Heart right ventricle (tissue), 16 donors: ENCODE results near the gene DAGLA. TPM values are rescaled to one million over a fixed set of nuclear protein-coding genes. Genes with fewer than 3 reads are reported as not detected.

Experiments used
- ATAC-seq, 8 donors: fragments of 200-7000 bp; cut with Tn5 transposase; one replicate each; pipeline ENCODE4 v1.9.1; 2020; ENCODE audit warnings: mild to moderate bottlenecking in 8 of 8, moderate library complexity in 8 of 8, moderate number of reproducible peaks in 1 of 8
- DNase-seq, 2 donors: peaks; one replicate each; pipeline ENCODE4 v3.0.0-alpha.2; 2020
- H3K27ac ChIP-seq, 10 donors: fragments of 200-600 bp; sonication (generic) in 2 of 10; one replicate each; pipeline versions ENCODE4 v1.5.0 to v1.8.0; 2020 to 2022; ENCODE audit warnings: mild to moderate bottlenecking in 3 of 10
- H3K27me3 ChIP-seq, 7 donors: fragments of 200-600 bp; one replicate each; pipeline ENCODE4 v1.8.0; 2021 to 2022; ENCODE audit warnings: mild to moderate bottlenecking in 2 of 7
- H3K36me3 ChIP-seq, 9 donors: fragments of 200-600 bp; sonication (generic) in 1 of 9; one replicate each; pipeline versions ENCODE4 v1.5.0 to v1.8.0; 2020 to 2022; ENCODE audit warnings: mild to moderate bottlenecking in 2 of 9
- H3K4me1 ChIP-seq, 9 donors: fragments of 200-600 bp; sonication (generic) in 1 of 9; one replicate each; pipeline versions ENCODE4 v1.5.0 to v1.8.0; 2020 to 2022; ENCODE audit warnings: mild to moderate bottlenecking in 4 of 9
- H3K4me3 ChIP-seq, 10 donors: fragments of 200-600 bp; sonication (generic) in 2 of 10; one replicate each; pipeline versions ENCODE4 v1.5.0 to v1.8.0; 2020 to 2022; ENCODE audit warnings: mild to moderate bottlenecking in 7 of 10, moderate library complexity in 2 of 10
- H3K9me3 ChIP-seq, 11 donors: fragments of 200-600 bp in 10 of 11; sonication (generic) in 2 of 11; one replicate each; pipeline versions ENCODE4 v1.5.0 to v1.8.0; 2013 to 2022; ENCODE audit warnings: mild to moderate bottlenecking in 2 of 11, control low read depth in 1 of 11, moderate library complexity in 1 of 11
- CTCF ChIP-seq, 9 donors: fragments of 200-600 bp; sonication (generic) in 2 of 9; IDR thresholded peaks; one replicate each; pipeline versions ENCODE4 v1.5.0 to v1.8.0; 2021 to 2022; ENCODE audit warnings: antibody characterized with exemption in 9 of 9, mild to moderate bottlenecking in 5 of 9, moderate library complexity in 1 of 9
- WGBS, 2 donors: extraction: QIAGEN DNeasy Blood & Tissue Kit; methylation state at CpG; one replicate each; pipeline ENCODE4 v1.1.7; 2013; ENCODE audit warnings: inconsistent platforms in 1 of 2; 5-methylcytosine and 5-hydroxymethylcytosine counted together
- intact Hi-C, 10 donors: fragments of 100-400 bp; cut with DNase I; formaldehyde crosslinking; loops; one replicate each; pipeline versions ENCODE4 v1.11.1 to v1.14.2; 2022
- polyA plus RNA-seq, 2 donors: library from polyadenylated mRNA; stranded (reverse); fragments of 200-250 nt; gene quantifications; one replicate each; pipeline ENCODE4 v1.2.3, GENCODE V29; 2013
- total RNA-seq, 10 donors: library from RNA; stranded (reverse); fragmentation: NEBNext Ultra II Directional in 3 of 10; extraction: Animal tissue kit (Norgen Biotek cat#: 25700) in 3 of 10; gene quantifications; one replicate each; pipeline versions ENCODE4 v1.2.1 to v1.2.4, GENCODE V29; 2021 to 2023
- donor health status: Arrhythmogenic right ventricular cardiomyopathy.
- donor health status: ischemic (EF 13 %, LVEDD 7.1; RV severe dilation, severe dysfunction).
- donor health status: healthy with polysubstance abuse.
- donor health status: DM: no; HTN: yes; CAD: no.
- donor health status: DM: no; HTN: no; CAD: no.
- donor health status: ischemic (EF 25% LVEDD 6.9; RV normal size, moderate dysfunction).
- donor health status: ischemic (EF 25% LVEDD 5.7; RV mildly dilated, moderate dysfunction).
- donor health status: healthy.
- donor health status: DM: yes; HTN: yes; CAD: no.
- donor health status: Ischemic cardiomyopathy.
- donor health status: ischemic (EF 35%, LVEDD 5.7; RV mildly dilated, moderate dysfunction).
- donor health status: nonischemic (EF 11% LVEDD 7.7; RV severe dilation, severe dysfunction).
- donor health status: DM: yes; HTN: yes; CAD: no.
- donor health status: PGD.
- donor health status: ischemic (EF 29% LVEDD 5.4; RV normal size, mild dysfunction).
- donor health status: nonischemic (EF 23%, LVEDD 6.1; RV moderate dilation, normal function).

The DAGLA gene
- total and polyA plus RNA-seq, 12 donors, result 1.5 to 5.0 (median 3.2) TPM

GRCh38 chr11:61735391-61735790, 55.2 kb downstream of the DAGLA start:
- Histone ChIP-seq H3K4me3 (no peak overlapping the region), H3K27ac (no peak overlapping the region), H3K36me3 (peaks cover 0 to 53% (median 11%) of the 10 kb centered on the region in 9 donors), H3K9me3 (no peaks in the 10 kb centered on the region), H3K27me3 (no peaks in the 10 kb centered on the region), H3K4me1 (peaks cover 0 to 22% (median 7%) of the 10 kb centered on the region in 9 donors)
- 86 to 91% methylated on average over 17 of the region's 17 CpGs for WGBS, 2 donors
- DNase-seq (no peak), ATAC-seq (no peak)
- intact Hi-C loops, result no loop called here
- no peak for TF ChIP-seq CTCF (IDR thresholded peaks at IDR 0.05)

- no peak for TF ChIP-seq CTCF (IDR thresholded peaks at IDR 0.05)
- Histone ChIP-seq H3K27me3 (no peaks in the 10 kb centered on the region), H3K4me1 (peaks cover 0 to 22% (median 7%) of the 10 kb centered on the region in 9 donors), H3K9me3 (no peaks in the 10 kb centered on the region), H3K36me3 (peaks cover 0 to 61% (median 11%) of the 10 kb centered on the region in 9 donors), H3K27ac (no peak overlapping the region), H3K4me3 (no peak overlapping the region)
- 90 to 91% methylated on average over 5 of the region's 5 CpGs for WGBS, 2 donors
- DNase-seq (no peak), ATAC-seq (no peak)
- intact Hi-C loops, result no loop called here
Measured at GRCh38 chr11:61736310-61736709, 56.1 kb downstream of the DAGLA start.

GRCh38 chr11:61737131-61737530, 56.9 kb downstream of the DAGLA start:
- Histone ChIP-seq H3K9me3 (no peaks in the 10 kb centered on the region), H3K36me3 (peaks cover 0 to 68% (median 11%) of the 10 kb centered on the region in 9 donors), H3K4me3 (no peak overlapping the region), H3K27ac (no peak overlapping the region), H3K27me3 (no peaks in the 10 kb centered on the region), H3K4me1 (peaks cover 0 to 16% (median 9%) of the 10 kb centered on the region in 9 donors)
- ATAC-seq (no peak), DNase-seq (no peak)
- TF ChIP-seq CTCF (IDR thresholded peaks at IDR 0.05), result no peak
- WGBS, 2 donors, result 92 to 96% methylated on average over 12 of the region's 12 CpGs
- intact Hi-C loops, result no loop called here

- no peak for TF ChIP-seq CTCF (IDR thresholded peaks at IDR 0.05)
- Histone ChIP-seq H3K27me3 (no peaks in the 10 kb centered on the region), H3K9me3 (no peaks in the 10 kb centered on the region), H3K36me3 (peaks cover 0 to 71% (median 11%) of the 10 kb centered on the region in 9 donors), H3K4me1 (peaks cover 0 to 13% (median 5%) of the 10 kb centered on the region in 9 donors), H3K4me3 (no peak overlapping the region), H3K27ac (no peak overlapping the region)
- no peak for ATAC-seq
- intact Hi-C loops, result no loop called here
- DNase-seq, result no peak
- 87 to 88% methylated on average over 23 of the region's 23 CpGs for WGBS, 2 donors
Measured at GRCh38 chr11:61737636-61738386, 57.6 kb downstream of the DAGLA start.
